ENCODE measurements around the gene UNC5CL.

GRCh38 chr6:41071923-41072835 lies 33.2 kb upstream of the UNC5CL start, which contains the start of gene OARD1:
- TF ChIP-seq, protein P1, sequence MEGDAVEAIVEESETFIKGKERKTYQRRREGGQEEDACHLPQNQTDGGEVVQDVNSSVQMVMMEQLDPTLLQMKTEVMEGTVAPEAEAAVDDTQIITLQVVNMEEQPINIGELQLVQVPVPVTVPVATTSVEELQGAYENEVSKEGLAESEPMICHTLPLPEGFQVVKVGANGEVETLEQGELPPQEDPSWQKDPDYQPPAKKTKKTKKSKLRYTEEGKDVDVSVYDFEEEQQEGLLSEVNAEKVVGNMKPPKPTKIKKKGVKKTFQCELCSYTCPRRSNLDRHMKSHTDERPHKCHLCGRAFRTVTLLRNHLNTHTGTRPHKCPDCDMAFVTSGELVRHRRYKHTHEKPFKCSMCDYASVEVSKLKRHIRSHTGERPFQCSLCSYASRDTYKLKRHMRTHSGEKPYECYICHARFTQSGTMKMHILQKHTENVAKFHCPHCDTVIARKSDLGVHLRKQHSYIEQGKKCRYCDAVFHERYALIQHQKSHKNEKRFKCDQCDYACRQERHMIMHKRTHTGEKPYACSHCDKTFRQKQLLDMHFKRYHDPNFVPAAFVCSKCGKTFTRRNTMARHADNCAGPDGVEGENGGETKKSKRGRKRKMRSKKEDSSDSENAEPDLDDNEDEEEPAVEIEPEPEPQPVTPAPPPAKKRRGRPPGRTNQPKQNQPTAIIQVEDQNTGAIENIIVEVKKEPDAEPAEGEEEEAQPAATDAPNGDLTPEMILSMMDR (optimal IDR thresholded peaks at IDR 0.05 in 1 of 3, IDR thresholded peaks at IDR 0.05 in 1 of 3, conservative IDR thresholded peaks at IDR 0.05 in 1 of 3; ENCODE audit: extremely low read depth in 1 of 3, insufficient read depth in 2 of 3, low read length in 3 of 3) = no peak
- TF ChIP-seq EZH2 (IDR thresholded peaks at IDR 0.05; ENCODE audit: low read length) = no peak

Data from keratinocyte (primary cell).